ENCODE results near the gene ENDOD1. TPM values are rescaled to one million over a fixed set of nuclear protein-coding genes. Genes with fewer than 3 reads are reported as not detected.

The ENDOD1 gene
- total and polyA plus RNA-seq, 2 experiments from 2014 or later = 0.76 to 4.0 TPM

DNA sequence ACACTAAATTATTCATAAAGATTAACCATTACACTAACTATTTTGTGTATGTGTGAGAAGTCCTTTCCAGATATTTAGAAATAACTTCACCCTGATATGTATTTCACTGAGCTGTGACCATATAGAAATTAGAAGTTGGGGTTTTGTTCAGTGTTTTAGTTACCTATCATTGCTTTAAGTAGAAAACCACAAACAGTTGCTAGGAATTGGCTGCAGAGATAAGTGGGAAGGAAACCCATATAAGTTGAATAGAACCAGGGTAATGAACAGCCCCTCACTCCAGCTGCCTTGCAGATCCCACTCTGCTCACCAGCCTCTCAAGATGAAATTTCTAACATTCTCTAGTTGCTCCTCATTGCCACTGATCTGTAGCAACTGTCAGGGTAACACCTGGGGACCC lies 12.7 kb upstream of the ENDOD1 start:
- ATAC-seq = no peak
- no peaks in the 10 kb centered on the region for H3K9me3 Mint-ChIP-seq
- H3K9me2 ChIP-seq (ENCODE audit: insufficient read depth) = 0 out of 2 replicates have a peak, but pooled peaks cover 3% of the 10 kb centered on the region
- no peaks in the 10 kb centered on the region for H3K27me3 ChIP-seq (ENCODE audit: insufficient read depth)
- H3K4me3 Mint-ChIP-seq = no peak overlapping the region
- no peak for DNase-seq (ENCODE audit: low spot score)
- H3K27ac Mint-ChIP-seq = no peak overlapping the region
- H3F3A ChIP-seq (replicated peaks; ENCODE audit: low read depth) = no peaks in the 10 kb centered on the region
- H3K27ac ChIP-seq (ENCODE audit: low read depth) = no peak overlapping the region
- no peaks in the 10 kb centered on the region for H3K36me3 ChIP-seq (ENCODE audit: insufficient read depth)
- H3K79me2 ChIP-seq (replicated peaks; ENCODE audit: insufficient read depth) = no peaks in the 10 kb centered on the region
- H3K4me1 Mint-ChIP-seq = peaks cover 13% of the 10 kb centered on the region; the same call in 2 of the 3 replicates
- H4K20me1 ChIP-seq (replicated peaks; ENCODE audit: insufficient read depth) = no peaks in the 10 kb centered on the region
- no peaks in the 10 kb centered on the region for H3K27me3 Mint-ChIP-seq (ENCODE audit: insufficient read depth, low read depth, poor library complexity)
- peaks cover 12% of the 10 kb centered on the region for H3K4me1 ChIP-seq (ENCODE audit: insufficient read depth)
- no peaks in the 10 kb centered on the region for H3K36me3 Mint-ChIP-seq (ENCODE audit: low read depth)
- H3K4me3 ChIP-seq = no peak overlapping the region
- no peak overlapping the region for H2AFZ ChIP-seq
- no peak for TF ChIP-seq POLR2AphosphoS5 (IDR thresholded peaks at IDR 0.05; ENCODE audit: low read depth)
- TF ChIP-seq, protein P1, sequence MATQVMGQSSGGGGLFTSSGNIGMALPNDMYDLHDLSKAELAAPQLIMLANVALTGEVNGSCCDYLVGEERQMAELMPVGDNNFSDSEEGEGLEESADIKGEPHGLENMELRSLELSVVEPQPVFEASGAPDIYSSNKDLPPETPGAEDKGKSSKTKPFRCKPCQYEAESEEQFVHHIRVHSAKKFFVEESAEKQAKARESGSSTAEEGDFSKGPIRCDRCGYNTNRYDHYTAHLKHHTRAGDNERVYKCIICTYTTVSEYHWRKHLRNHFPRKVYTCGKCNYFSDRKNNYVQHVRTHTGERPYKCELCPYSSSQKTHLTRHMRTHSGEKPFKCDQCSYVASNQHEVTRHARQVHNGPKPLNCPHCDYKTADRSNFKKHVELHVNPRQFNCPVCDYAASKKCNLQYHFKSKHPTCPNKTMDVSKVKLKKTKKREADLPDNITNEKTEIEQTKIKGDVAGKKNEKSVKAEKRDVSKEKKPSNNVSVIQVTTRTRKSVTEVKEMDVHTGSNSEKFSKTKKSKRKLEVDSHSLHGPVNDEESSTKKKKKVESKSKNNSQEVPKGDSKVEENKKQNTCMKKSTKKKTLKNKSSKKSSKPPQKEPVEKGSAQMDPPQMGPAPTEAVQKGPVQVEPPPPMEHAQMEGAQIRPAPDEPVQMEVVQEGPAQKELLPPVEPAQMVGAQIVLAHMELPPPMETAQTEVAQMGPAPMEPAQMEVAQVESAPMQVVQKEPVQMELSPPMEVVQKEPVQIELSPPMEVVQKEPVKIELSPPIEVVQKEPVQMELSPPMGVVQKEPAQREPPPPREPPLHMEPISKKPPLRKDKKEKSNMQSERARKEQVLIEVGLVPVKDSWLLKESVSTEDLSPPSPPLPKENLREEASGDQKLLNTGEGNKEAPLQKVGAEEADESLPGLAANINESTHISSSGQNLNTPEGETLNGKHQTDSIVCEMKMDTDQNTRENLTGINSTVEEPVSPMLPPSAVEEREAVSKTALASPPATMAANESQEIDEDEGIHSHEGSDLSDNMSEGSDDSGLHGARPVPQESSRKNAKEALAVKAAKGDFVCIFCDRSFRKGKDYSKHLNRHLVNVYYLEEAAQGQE (IDR thresholded peaks at IDR 0.05; ENCODE audit: unreplicated experiment) = no peak
- TF ChIP-seq JUNB (IDR thresholded peaks at IDR 0.05; ENCODE audit: unreplicated experiment) = no peak
- H3K4me2 ChIP-seq = no peak overlapping the region

DNA sequence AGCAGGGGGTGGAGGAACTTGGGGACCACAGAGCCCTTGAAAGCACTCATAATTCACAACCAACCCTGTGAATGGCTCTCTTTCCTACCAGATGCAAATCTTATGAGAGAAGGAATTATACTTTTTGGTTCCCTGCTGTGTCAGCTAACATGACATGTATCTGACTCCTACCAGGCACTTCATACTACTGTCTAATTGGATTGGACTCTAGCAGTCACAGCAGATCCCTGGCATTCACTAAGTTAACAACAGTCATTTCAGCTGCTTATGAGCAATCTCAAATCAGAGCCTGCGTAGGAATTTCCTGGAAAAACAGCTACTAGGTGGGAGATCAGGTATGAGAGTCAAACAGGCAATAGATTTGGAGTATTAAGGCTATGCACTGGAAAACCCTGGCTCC lies 11.1 kb upstream of the ENDOD1 start:
- Histone ChIP-seq H3K4me3 (no peak overlapping the region), H3K27ac (ENCODE audit: low read depth) (no peak overlapping the region), H4K20me1 (replicated peaks; ENCODE audit: insufficient read depth) (no peaks in the 10 kb centered on the region), H3K79me2 (replicated peaks; ENCODE audit: insufficient read depth) (no peaks in the 10 kb centered on the region), H3F3A (replicated peaks; ENCODE audit: low read depth) (no peaks in the 10 kb centered on the region), H3K27me3 (ENCODE audit: insufficient read depth) (no peaks in the 10 kb centered on the region), H3K9me2 (ENCODE audit: insufficient read depth) (no peaks in the 10 kb centered on the region), H2AFZ (no peak overlapping the region), H3K4me1 (ENCODE audit: insufficient read depth) (peaks cover 12% of the 10 kb centered on the region), H3K4me2 (no peak overlapping the region), H3K36me3 (ENCODE audit: insufficient read depth) (no peaks in the 10 kb centered on the region)
- Mint-ChIP-seq H3K27ac (no peak overlapping the region), H3K4me3 (no peak overlapping the region), H3K4me1 (peaks cover 13% of the 10 kb centered on the region; the same call in 2 of the 3 replicates), H3K27me3 (ENCODE audit: insufficient read depth, low read depth, poor library complexity) (no peaks in the 10 kb centered on the region), H3K36me3 (ENCODE audit: low read depth) (no peaks in the 10 kb centered on the region), H3K9me3 (no peaks in the 10 kb centered on the region)
- no peak for DNase-seq (ENCODE audit: low spot score)
- ATAC-seq = no peak
- TF ChIP-seq EZH2 (IDR thresholded peaks at IDR 0.05; ENCODE audit: low read depth, unreplicated experiment) (no peak), STAT1 (IDR thresholded peaks at IDR 0.05; ENCODE audit: unreplicated experiment) (no peak), POLR2AphosphoS5 (IDR thresholded peaks at IDR 0.05; ENCODE audit: low read depth) (no peak), ZNF114 (CRISPR knock-in tag; IDR thresholded peaks at IDR 0.05) (no peak), ZNF331 (CRISPR knock-in tag; IDR thresholded peaks at IDR 0.05; ENCODE audit: low read depth) (no peak)
- TF ChIP-seq, protein P2, sequence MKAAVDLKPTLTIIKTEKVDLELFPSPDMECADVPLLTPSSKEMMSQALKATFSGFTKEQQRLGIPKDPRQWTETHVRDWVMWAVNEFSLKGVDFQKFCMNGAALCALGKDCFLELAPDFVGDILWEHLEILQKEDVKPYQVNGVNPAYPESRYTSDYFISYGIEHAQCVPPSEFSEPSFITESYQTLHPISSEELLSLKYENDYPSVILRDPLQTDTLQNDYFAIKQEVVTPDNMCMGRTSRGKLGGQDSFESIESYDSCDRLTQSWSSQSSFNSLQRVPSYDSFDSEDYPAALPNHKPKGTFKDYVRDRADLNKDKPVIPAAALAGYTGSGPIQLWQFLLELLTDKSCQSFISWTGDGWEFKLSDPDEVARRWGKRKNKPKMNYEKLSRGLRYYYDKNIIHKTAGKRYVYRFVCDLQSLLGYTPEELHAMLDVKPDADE (IDR thresholded peaks at IDR 0.05) = no peak
- TF ChIP-seq, protein P3, sequence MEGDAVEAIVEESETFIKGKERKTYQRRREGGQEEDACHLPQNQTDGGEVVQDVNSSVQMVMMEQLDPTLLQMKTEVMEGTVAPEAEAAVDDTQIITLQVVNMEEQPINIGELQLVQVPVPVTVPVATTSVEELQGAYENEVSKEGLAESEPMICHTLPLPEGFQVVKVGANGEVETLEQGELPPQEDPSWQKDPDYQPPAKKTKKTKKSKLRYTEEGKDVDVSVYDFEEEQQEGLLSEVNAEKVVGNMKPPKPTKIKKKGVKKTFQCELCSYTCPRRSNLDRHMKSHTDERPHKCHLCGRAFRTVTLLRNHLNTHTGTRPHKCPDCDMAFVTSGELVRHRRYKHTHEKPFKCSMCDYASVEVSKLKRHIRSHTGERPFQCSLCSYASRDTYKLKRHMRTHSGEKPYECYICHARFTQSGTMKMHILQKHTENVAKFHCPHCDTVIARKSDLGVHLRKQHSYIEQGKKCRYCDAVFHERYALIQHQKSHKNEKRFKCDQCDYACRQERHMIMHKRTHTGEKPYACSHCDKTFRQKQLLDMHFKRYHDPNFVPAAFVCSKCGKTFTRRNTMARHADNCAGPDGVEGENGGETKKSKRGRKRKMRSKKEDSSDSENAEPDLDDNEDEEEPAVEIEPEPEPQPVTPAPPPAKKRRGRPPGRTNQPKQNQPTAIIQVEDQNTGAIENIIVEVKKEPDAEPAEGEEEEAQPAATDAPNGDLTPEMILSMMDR (conservative IDR thresholded peaks at IDR 0.05; ENCODE audit: low read depth in 2 of 2) = no peak
- TF ChIP-seq, protein P4, sequence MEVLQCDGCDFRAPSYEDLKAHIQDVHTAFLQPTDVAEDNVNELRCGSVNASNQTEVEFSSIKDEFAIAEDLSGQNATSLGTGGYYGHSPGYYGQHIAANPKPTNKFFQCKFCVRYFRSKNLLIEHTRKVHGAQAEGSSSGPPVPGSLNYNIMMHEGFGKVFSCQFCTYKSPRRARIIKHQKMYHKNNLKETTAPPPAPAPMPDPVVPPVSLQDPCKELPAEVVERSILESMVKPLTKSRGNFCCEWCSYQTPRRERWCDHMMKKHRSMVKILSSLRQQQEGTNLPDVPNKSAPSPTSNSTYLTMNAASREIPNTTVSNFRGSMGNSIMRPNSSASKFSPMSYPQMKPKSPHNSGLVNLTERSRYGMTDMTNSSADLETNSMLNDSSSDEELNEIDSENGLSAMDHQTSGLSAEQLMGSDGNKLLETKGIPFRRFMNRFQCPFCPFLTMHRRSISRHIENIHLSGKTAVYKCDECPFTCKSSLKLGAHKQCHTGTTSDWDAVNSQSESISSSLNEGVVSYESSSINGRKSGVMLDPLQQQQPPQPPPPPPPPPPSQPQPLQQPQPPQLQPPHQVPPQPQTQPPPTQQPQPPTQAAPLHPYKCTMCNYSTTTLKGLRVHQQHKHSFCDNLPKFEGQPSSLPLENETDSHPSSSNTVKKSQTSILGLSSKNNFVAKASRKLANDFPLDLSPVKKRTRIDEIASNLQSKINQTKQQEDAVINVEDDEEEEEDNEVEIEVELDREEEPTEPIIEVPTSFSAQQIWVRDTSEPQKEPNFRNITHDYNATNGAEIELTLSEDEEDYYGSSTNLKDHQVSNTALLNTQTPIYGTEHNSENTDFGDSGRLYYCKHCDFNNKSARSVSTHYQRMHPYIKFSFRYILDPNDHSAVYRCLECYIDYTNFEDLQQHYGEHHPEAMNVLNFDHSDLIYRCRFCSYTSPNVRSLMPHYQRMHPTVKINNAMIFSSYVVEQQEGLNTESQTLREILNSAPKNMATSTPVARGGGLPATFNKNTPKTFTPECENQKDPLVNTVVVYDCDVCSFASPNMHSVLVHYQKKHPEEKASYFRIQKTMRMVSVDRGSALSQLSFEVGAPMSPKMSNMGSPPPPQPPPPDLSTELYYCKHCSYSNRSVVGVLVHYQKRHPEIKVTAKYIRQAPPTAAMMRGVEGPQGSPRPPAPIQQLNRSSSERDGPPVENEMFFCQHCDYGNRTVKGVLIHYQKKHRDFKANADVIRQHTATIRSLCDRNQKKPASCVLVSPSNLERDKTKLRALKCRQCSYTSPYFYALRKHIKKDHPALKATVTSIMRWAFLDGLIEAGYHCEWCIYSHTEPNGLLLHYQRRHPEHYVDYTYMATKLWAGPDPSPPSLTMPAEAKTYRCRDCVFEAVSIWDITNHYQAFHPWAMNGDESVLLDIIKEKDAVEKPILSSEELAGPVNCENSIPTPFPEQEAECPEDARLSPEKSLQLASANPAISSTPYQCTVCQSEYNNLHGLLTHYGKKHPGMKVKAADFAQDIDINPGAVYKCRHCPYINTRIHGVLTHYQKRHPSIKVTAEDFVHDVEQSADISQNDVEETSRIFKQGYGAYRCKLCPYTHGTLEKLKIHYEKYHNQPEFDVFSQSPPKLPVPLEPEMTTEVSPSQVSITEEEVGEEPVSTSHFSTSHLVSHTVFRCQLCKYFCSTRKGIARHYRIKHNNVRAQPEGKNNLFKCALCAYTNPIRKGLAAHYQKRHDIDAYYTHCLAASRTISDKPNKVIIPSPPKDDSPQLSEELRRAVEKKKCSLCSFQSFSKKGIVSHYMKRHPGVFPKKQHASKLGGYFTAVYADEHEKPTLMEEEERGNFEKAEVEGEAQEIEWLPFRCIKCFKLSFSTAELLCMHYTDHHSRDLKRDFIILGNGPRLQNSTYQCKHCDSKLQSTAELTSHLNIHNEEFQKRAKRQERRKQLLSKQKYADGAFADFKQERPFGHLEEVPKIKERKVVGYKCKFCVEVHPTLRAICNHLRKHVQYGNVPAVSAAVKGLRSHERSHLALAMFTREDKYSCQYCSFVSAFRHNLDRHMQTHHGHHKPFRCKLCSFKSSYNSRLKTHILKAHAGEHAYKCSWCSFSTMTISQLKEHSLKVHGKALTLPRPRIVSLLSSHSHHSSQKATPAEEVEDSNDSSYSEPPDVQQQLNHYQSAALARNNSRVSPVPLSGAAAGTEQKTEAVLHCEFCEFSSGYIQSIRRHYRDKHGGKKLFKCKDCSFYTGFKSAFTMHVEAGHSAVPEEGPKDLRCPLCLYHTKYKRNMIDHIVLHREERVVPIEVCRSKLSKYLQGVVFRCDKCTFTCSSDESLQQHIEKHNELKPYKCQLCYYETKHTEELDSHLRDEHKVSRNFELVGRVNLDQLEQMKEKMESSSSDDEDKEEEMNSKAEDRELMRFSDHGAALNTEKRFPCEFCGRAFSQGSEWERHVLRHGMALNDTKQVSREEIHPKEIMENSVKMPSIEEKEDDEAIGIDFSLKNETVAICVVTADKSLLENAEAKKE (CRISPR knock-in tag; IDR thresholded peaks at IDR 0.05) = no peak
